ENCODE measurements around the gene CA5B.

DNA sequence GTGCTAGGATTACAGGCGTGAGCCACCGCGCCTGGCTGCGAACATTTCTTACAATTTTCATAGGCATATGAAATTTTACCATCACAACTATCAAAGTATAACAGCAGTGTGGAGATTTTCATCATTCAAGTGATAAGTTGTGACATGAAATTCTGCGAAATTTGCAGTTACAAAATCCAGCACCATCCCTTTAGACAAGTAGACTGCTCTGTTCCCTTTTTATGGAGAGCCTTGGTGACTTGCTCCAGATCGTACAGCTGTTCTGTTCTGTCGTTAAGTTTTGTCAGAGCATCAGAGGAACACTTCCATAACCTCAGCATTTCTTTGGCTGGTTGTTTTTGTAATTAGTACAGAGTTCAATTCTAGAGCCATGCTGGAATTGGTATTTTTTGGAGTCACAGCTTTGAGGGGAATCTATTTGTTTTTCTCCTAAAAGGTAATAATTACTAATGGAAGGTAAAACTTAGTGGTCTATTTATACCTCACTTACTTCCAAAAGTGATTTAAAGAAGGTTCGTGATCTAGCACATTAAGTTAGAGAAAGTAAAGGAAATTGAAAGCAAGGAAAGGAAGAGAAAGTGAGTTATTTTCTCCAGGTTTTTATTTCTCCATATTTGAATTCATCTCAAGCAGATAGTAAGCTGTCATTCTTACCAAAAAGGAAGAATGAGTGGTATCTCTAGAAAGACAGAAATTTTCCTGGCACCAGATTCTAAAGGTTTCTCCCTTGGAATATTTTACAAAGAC, 74.3 kb downstream of the CA5B start:
- TF ChIP-seq, protein P1, sequence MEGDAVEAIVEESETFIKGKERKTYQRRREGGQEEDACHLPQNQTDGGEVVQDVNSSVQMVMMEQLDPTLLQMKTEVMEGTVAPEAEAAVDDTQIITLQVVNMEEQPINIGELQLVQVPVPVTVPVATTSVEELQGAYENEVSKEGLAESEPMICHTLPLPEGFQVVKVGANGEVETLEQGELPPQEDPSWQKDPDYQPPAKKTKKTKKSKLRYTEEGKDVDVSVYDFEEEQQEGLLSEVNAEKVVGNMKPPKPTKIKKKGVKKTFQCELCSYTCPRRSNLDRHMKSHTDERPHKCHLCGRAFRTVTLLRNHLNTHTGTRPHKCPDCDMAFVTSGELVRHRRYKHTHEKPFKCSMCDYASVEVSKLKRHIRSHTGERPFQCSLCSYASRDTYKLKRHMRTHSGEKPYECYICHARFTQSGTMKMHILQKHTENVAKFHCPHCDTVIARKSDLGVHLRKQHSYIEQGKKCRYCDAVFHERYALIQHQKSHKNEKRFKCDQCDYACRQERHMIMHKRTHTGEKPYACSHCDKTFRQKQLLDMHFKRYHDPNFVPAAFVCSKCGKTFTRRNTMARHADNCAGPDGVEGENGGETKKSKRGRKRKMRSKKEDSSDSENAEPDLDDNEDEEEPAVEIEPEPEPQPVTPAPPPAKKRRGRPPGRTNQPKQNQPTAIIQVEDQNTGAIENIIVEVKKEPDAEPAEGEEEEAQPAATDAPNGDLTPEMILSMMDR (IDR thresholded peaks at IDR 0.05), result no peak
- no peak for TF ChIP-seq POLR2A (IDR thresholded peaks at IDR 0.05)
